HG02884 (cell line): Measurements from ENCODE around the gene SNX11.

ENCODE experiments used
- ATAC-seq: cut with Tn5 transposase; IDR thresholded peaks from one replicate; pipeline ENCODE4 v1.9.1; 2021; ENCODE audit warnings: mild to moderate bottlenecking, moderate library complexity; ENCODE audit not compliant: unreplicated experiment

The SNX11 gene

GRCh38 chr17:48160177-48161081, 52.9 kb downstream of the SNX11 start:
- ATAC-seq: no peak

- ATAC-seq: no peak
Measured at GRCh38 chr17:48161127-48161905, 53.8 kb downstream of the SNX11 start.

- ATAC-seq: no peak
Measured at GRCh38 chr17:48162306-48162934, 54.9 kb downstream of the SNX11 start.

DNA sequence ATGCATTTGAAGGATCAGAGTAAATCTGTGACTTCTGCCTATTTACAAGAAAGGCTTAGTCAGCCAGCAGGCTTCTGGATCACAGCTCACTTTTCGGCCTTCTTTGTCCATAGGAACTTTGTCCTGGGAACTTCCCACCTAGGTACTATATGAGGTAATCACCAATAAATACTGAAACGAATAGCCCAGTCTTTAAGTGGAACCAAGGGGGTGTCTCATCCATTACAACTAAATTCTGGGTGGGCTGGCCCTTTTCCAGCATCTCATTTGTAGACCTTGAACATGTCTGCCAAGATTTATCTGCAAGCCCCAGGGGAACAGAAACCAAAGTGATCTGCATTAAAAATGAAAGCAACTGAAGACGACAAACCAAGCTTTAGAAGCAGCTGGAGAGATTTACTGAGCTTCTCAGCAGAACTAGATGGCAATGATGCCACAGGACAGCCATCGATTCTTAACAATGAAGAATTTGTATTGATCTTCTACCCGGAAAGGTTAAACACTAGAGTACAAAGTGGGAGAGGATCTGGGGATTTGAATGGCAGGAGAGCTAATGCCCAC, 55.5 kb downstream of the SNX11 start:
- ATAC-seq: no peak

DNA sequence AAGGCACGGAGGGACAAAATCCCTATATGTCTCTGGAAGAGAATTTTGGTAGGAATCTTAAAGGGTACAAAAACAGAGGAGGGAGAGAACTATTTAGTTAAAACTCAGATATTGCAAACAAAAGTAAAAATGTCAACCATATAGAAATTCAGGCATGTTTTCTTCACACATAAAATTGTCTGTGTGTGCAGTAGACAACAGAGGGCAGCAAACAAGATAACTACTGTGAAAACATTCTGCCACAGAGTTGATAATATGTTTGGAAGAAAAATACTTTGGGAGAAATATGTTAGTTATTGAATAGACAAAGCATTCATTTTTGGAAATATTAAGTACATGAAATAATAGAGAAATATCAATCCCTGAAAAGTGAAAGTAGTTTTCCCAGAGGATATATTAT, 56.2 kb downstream of the SNX11 start:
- ATAC-seq: no peak

DNA sequence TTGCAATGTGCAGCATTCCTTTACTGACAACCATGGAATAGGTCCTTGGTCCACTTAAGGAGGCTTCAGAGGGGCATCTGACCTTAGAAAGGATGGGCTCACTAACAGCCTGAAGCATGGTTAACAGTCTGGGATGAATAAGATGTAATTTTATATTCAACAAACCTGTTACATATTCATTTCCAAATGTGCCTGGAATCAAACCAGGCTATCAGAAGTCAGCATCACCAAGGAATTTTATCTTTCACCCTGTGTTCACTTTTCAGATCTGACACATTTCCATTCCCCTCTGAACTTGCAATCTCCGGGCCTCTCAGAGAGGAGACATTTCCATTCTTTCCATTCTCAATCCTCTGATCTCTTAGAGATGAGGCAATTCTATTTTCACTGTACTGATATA, 62.4 kb downstream of the SNX11 start:
- no peak for ATAC-seq
